T-helper 22 cell (primary cell): ENCODE measurements around the gene OR9K2.
"Not testable (repeated sequence)": the region's sequence is repeated elsewhere in the genome, so short reads cannot be mapped to it uniquely, and the experiment has no call there.

ENCODE experiments used
- DNase-seq: peaks from one replicate; pipeline ENCODE4 v3.0.0-alpha.2; 2020; ENCODE audit warnings: low read depth

The OR9K2 gene

GRCh38 chr12:55126106-55126505 lies at the start of gene OR9K2:
TSS of gene OR9K2 (plus strand) at chr12:55126406. CDS start at chr12:55129835, 3,429 bp downstream.
- no peak for DNase-seq

- no peak for DNase-seq
These were observed 33.6 kb upstream of the OR9K2 start for GRCh38 chr12:55092579-55092978.

- DNase-seq = no peak
These were observed 13.8 kb upstream of the OR9K2 start for GRCh38 chr12:55112378-55112875.

- no peak for DNase-seq
These were observed 10.1 kb upstream of the OR9K2 start for GRCh38 chr12:55116152-55116551.

GRCh38 chr12:55132816-55133215 lies 6.6 kb downstream of the OR9K2 start:
- DNase-seq = no peak

GRCh38 chr12:55142669-55143565 lies 16.7 kb downstream of the OR9K2 start:
- DNase-seq = no peak

GRCh38 chr12:55143566-55143870 lies 17.3 kb downstream of the OR9K2 start:
- no peak for DNase-seq

- DNase-seq = not testable (repeated sequence)
These were observed 40.9 kb downstream of the OR9K2 start for GRCh38 chr12:55167010-55167640.

- DNase-seq = no peak
These were observed 45.2 kb downstream of the OR9K2 start for GRCh38 chr12:55171445-55171844.

- DNase-seq = not testable (repeated sequence)
These were observed 45.6 kb downstream of the OR9K2 start for GRCh38 chr12:55171846-55172245.

GRCh38 chr12:55172686-55173085 lies 46.5 kb downstream of the OR9K2 start:
- DNase-seq = no peak

GRCh38 chr12:55173456-55173855 lies 47.2 kb downstream of the OR9K2 start:
- DNase-seq = no peak
